GM10266 (cell line): ENCODE data around the gene ITGB8.

Experiments used
- DNase-seq: peaks from one replicate; pipeline ENCODE4 v3.0.0; 2012; ENCODE audit errors: extremely low spot score
- CTCF ChIP-seq: IDR thresholded peaks from 2 replicates; pipeline ENCODE4 v1.5.1; 2012; ENCODE audit warnings: mild to moderate bottlenecking, low read depth; ENCODE audit not compliant: control insufficient read depth, insufficient read depth; ENCODE audit errors: missing control alignments

Gene ITGB8

GRCh38 chr7:20417260-20417659, 86.6 kb downstream of the ITGB8 start:
- no peak for DNase-seq
- TF ChIP-seq CTCF: no peak

- no peak for DNase-seq
- no peak for TF ChIP-seq CTCF
Observed at GRCh38 chr7:20417675-20418382, 87.1 kb downstream of the ITGB8 start.

- no peak for TF ChIP-seq CTCF
- DNase-seq: no peak
Observed at GRCh38 chr7:20424500-20424899, 93.8 kb downstream of the ITGB8 start.

- TF ChIP-seq CTCF: no peak
- DNase-seq: no peak
Observed at GRCh38 chr7:20430664-20431063, 100.0 kb downstream of the ITGB8 start.

GRCh38 chr7:20431146-20431545, 100.4 kb downstream of the ITGB8 start:
- no peak for DNase-seq
- TF ChIP-seq CTCF: no peak

GRCh38 chr7:20432071-20432470, 101.4 kb downstream of the ITGB8 start:
- no peak for TF ChIP-seq CTCF
- no peak for DNase-seq

GRCh38 chr7:20435305-20435704, 104.6 kb downstream of the ITGB8 start:
- TF ChIP-seq CTCF: no peak
- DNase-seq: no peak
